GM21515 (cell line): ENCODE measurements around the gene AGTRAP.

Experiments used
- ATAC-seq: cut with Tn5 transposase; IDR thresholded peaks from one replicate; pipeline ENCODE4 v1.9.1; 2021; ENCODE audit not compliant: unreplicated experiment

The AGTRAP gene

GRCh38 chr1:11733306-11733705 is 2.6 kb upstream of the AGTRAP start:
- no peak for ATAC-seq

GRCh38 chr1:11735531-11735853 is 444 bp upstream of the AGTRAP start:
- ATAC-seq: peak; percentile 12

- no peak for ATAC-seq
These were observed 1.1 kb downstream of the AGTRAP start for GRCh38 chr1:11736746-11737639.

GRCh38 chr1:11738096-11738495 is 2.2 kb downstream of the AGTRAP start:
- no peak for ATAC-seq

- ATAC-seq: no peak
These were observed 2.8 kb downstream of the AGTRAP start for GRCh38 chr1:11738783-11739182.

GRCh38 chr1:11740258-11741192 is 4.6 kb downstream of the AGTRAP start:
- ATAC-seq: no peak

- no peak for ATAC-seq
These were observed 5.5 kb downstream of the AGTRAP start for GRCh38 chr1:11741482-11741881.

- no peak for ATAC-seq
These were observed 6.1 kb downstream of the AGTRAP start for GRCh38 chr1:11741919-11742558.

- no peak for ATAC-seq
These were observed 8.4 kb downstream of the AGTRAP start for GRCh38 chr1:11744287-11744686.

- no peak for ATAC-seq
These were observed 10.2 kb downstream of the AGTRAP start for GRCh38 chr1:11746092-11746491.

- ATAC-seq: no peak
These were observed 11.0 kb downstream of the AGTRAP start for GRCh38 chr1:11746795-11747487.

GRCh38 chr1:11748294-11749202 is 12.6 kb downstream of the AGTRAP start:
- no peak for ATAC-seq

GRCh38 chr1:11749203-11749689 is 13.3 kb downstream of the AGTRAP start:
- ATAC-seq: no peak

- ATAC-seq: no peak
These were observed 14.1 kb downstream of the AGTRAP start for GRCh38 chr1:11749996-11750395.

- no peak for ATAC-seq
These were observed 15.2 kb downstream of the AGTRAP start for GRCh38 chr1:11751087-11751486.

- ATAC-seq: no peak
These were observed 16.6 kb downstream of the AGTRAP start for GRCh38 chr1:11752359-11753088.

GRCh38 chr1:11753555-11754208 is 17.7 kb downstream of the AGTRAP start:
- ATAC-seq: no peak

GRCh38 chr1:11757047-11757446 is 21.1 kb downstream of the AGTRAP start:
- no peak for ATAC-seq
